SHP77 treated with DMSO at 0.1 percent for 48 hours (cell line): ENCODE results near the gene MUC6.
A peak's percentile ranks its signal among the peaks of the same experiment; 100 is the strongest.

Experiments used
- DNase-seq: peaks from one replicate; lab custom pipeline; 2025; lab: John Stamatoyannopoulos, UW

MUC6 gene

DNA sequence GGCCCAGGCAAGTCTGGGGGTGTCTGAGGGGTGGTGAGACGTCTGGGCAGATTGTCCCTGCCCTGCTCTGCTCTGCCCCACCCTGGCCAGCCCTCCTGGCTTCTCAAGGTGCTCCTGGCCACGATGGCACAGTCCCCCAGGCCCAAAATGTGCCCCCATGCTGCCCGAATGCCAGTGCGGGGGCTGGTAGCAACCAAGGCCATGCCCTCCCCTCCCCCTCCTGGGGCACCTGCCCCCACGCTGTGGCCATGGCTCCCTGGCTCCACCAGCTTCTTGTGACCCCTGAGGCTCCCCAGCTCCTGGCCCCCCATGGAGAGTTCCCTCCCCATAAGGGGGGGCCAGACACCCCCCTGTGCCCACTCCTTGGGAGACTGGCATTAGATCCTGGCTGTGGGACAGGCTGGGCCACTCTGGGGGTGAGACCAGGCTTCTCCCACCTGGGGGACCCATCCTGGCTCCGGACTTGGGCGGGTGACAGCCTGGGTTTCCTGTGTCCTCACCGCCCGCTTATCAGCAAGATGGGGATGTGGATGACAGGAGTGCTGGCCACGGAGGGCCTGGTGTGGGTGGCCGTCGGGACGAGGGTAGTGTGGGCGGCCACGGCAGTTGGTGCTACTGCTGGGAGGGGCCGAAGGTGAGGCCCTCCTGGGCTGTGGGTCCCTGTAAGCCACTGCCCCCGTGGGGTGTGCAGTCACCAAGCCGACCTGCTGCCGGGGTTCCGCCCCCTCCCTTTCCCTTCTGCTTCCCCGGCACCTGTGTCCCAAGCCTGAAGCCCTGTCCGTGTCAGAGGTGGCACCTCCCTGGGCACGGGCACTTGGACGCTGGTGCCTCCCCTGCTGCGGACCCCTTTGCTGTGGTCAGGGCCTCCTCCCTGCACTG is 15.9 kb upstream of the MUC6 start:
- DNase-seq, result no peak

- DNase-seq, result no peak
These were observed 15.0 kb upstream of the MUC6 start for GRCh38 chr11:1051356-1052132.

DNA sequence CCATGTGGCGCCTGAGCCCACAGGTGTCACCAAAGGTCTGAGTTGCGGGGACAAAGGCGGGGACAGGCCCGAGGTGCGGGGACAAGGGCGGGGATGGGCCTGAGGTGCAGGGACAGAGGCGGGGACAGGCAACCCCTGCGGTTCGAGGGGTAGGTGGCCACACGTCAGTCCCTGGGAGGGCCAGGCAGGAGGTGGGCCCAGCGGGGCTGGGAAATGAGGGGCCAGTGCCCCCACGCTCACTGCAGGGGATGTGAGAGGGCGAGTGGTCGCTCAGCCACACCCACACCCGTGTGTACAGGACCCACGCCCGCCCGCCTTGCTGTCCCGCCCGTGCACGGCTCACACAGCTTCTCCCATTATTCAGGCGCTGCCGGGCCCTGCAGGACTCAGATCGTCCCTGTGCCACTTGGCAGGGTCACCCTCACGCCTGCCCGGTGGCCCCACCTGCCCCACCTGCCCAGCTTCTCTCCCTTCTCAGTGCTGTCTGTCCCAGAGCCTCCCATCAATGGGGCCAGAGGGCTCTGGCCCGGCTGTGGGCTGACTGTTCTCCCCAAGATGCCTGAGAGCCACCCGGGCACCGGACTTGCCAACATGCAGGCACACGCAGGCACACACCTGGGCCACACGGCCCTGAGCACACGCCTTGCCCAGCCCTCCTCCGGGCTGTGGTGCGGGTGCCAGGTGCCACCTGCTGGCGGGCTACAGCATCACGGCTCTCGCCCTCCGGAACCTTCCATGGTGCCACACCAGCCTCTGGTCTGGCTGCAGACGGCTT is 14.2 kb upstream of the MUC6 start:
- DNase-seq, result no peak

DNA sequence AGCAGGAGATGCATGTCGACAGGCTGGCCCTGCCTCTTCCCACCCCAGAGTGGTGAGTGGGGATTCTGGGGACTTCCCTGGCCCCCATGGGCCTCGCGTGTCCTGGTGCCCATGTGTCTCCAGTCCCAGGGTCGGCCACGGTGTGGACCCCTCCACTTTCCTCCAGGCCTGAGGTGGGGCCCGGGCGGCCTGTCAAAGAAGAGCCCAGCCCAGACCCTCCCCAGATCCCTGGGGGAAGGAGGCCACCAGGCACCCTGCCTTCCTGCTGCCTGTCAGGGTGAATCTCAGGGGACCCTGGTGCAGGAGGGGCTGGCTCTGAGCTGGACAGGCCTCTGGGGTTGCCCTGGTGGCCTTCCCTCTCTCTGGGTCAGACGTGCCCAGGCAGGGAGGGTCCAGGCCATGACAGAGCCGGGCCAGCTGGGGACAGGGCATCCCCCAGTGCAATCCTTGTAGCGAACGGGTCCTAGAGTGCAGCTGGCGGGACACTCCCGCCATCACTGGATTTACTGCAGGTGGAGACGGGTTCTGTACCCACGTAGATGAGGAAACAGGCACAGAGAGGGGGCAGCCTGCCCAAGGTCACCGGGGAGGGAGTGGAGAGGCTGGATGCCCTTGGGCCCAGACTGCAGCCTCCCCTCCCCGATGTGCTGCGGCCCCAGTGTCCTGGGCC is 13.5 kb upstream of the MUC6 start:
- DNase-seq, result no peak

GRCh38 chr11:1049431-1049891 is 12.9 kb upstream of the MUC6 start:
- peak; percentile 2 for DNase-seq

DNA sequence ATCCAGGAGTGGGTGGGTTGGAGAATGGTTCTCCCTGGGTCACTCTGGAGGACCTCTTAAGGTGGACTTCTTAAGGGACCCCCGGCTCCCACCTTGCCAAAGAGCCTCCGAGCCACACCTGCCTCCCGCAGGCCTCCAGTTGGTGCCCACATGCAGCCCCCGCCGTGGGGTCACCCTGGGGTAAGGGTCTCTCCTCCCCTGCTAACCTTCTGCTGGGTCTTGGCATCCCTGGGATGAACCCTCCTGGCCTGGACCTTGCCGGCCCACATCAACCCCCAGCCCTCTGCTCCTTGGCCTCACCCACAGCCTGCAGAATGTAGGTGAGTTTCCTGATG is 12.5 kb upstream of the MUC6 start:
- no peak for DNase-seq

DNA sequence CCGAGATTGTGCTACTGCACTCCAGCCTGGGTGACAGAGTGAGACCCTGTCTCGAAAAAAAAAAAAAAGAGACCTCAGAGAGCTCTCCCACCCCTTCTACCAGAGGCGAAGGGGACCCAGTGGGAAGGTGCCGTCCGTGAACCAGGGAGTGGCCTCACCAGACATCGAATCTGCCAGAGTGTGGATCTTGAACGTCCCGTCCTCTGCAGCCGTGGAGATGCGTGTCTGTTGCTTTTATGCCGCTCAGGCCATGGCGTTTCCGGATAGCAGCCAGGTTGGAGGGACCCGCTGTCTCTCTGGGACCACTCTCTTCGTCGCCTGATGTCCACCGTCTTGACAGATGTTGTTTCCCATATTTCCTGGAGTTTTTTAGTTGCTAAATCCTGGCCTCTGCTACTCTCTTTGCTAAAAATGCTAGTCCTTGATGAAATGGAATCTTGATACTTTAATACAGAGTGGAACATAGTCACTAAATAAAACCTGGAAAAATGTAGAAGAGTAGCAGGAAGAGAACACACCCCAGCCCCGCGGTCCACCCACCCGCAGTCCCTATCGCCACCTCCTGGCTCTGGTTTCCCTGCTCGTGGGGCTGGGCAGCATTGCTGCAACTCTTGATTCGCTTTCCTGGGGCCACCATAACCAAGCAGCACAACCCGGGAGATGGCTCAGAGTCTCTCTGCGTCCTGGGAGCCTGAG is 12.0 kb upstream of the MUC6 start:
- no peak for DNase-seq

DNA sequence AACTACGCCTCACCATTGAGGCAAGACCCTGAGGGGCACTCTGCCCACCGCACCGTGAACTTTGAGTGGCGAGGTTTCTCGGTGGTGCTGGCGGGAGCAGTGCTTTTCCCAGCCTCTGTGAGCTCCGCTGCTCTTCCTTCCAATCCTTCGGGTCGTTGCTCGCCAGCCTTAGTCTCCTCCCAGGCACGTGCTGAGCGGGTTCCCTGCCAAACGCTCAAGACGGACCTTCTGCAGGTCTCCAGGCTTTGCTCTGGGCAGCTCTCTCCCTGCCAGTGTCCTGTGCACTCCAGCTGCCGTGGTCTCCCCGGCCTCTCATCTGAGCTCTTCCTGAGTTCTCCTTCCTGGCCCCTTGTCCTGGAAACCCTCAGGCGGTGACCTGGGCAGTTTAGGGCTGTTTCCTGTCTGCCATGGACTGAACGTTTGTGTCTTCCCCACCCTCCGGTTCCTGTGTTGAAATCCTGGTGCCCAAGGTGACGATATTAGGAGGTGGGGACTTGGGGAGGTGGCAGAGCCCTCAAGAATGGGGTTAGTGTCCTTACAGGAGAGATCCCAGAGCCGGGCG is 11.2 kb upstream of the MUC6 start:
- no peak for DNase-seq

GRCh38 chr11:1044160-1044559 is 7.6 kb upstream of the MUC6 start:
- no peak for DNase-seq

DNA sequence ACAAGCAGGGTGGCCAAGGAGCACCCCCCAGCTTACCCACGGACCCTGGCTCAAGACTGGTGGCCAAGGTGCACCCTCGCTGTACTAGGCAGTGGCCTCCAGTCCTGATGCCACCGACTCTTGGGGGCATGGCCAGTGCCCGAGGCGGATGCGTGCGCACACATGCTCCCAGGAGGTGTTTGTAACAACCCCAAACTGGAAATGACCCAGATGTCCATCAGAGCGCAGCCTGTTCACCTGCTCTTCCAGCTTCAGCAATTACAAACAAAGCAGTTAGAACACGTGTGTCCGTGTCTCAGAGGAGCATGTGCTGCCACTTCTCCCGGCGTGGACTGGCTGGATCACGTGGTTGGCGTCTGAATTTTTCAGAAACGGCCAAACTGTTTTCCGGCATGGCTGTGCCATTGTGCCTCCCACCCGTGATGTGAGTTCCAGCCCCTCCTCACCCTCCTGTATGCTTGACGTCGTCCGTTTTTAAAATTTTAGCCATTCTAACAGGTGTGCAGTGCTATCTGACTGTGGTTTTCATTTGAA is 7.1 kb upstream of the MUC6 start:
- DNase-seq, result no peak

DNA sequence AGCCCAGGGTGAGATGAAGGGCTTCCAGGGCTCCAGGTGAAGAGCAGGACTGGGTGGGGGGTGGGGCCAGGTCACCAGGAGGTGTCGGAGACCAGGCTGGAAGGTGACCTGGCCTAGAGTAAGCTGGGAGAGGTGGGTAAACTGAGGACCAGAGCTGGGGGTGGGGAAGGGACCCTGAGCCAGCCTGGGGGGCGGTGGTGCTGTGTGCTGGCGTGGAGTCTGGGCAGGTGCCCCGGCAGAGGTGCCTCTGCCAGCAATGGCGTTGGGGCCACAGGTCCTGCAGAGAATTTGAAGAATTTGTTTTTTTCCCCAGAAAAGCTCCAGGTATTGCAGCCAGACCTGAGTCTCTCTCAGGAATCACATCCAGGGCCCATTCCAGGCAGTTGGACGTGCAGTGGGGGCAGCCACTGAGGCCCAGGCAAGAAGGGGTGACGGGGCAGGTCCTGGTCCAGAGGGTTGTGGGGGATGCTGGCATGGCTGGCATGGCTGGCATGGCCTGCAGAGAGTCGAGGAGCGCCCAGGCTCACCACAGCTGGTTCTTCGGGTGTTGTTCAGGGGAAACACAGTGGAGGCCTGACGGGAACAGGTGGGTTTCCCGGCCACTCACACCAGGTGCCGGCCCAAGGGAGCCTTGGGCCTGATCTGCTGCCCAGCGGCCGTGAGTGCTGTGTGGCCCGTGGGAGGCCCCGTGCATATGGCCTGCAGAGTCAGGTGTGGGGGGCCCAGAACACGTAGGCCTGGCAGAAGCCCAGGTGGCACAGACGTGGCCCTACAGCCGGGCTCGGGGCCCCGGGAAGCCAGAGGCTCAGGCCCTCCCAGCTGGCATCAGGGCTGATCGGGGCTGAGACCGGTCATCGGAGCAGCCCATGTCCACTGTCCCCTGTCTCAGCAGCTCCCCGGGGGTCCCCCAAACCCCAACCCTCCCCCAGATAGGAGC is 6.4 kb upstream of the MUC6 start:
- no peak for DNase-seq

- no peak for DNase-seq
These were observed 5.6 kb upstream of the MUC6 start for GRCh38 chr11:1041936-1042608.

DNA sequence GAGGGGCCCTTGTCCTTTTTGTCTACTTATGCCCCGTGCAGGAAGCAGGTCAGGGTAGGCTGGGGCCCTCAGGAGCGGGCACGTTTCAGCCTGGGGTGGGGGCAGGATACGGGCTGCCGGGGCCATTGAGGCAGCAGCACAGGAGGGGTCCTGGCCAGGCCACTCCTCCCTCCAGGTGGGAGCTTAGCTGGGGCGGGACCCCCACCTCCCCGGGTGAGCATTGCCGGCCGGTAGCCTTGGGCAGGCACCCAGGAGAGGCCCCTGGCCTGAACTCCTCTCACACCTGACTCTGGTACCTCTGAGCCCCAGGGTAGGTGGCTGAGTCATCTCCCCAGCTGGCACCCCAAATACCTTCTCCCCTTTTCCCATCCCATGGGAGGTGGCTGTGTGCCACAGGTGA is 5.0 kb upstream of the MUC6 start:
- DNase-seq, result no peak

DNA sequence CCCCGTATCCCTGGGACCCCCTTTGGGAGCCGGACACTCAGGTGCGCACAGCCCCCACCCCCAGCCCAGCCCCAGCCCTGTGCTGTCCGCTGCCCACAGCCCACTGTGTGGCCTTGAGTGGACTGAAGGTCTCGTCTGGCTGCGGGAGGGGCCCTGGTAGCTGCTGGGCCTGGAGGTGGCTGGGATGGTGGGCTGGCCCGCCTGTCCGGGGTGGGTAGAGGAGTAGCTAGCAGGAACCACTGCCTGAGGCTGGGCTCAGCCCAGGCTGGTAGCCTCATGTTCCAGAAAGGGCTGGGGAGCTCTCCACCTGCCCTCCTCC is 4.6 kb upstream of the MUC6 start:
- no peak for DNase-seq

GRCh38 chr11:1040428-1041148 is 4.1 kb upstream of the MUC6 start:
- no peak for DNase-seq

DNA sequence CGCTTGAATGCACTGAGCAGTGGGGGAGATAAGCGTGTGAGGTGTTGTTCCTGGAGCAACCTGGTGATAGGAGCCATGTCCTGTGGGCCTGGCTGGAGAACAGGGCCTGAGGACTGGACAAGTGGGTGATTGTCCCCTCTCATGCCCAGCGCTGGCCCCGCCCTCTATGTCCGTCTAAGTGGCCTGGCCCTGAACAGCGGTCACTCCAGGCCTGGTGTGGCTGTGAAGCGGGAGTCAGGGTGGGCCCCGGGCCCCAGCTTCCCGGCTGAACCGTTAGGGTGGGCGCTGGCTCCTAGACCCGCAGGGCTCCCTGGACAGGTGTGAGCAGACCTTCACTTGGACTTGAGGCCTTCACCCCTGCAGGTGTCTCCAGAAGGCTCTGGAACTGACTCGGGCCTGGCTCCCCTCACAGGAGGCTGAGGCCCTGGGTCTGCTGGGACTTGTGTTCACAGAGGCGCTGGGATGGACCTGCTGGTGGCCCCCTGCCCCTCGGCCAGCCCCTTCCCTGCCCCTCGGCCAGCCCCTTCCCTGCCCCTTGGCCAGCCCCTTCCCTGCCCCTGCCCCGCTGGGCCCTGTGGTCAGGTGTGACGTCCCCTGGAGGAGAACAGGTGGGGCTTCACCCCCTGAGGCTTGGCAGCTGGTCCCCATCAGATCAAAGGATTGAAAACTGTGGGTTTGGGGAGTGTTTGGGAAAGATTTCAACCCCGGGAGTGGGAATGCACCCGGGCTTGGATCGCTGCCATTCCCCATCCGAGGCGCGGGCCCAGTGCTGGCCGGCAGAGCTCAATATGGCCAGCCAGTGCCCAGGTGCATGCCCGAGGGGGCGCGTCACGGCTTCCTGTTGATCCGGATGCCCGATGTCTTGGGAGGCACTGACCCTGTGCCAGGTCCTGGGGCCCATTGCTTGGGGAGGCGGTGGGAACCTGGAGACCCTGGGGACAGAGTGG is 3.2 kb upstream of the MUC6 start:
- DNase-seq, result no peak

DNA sequence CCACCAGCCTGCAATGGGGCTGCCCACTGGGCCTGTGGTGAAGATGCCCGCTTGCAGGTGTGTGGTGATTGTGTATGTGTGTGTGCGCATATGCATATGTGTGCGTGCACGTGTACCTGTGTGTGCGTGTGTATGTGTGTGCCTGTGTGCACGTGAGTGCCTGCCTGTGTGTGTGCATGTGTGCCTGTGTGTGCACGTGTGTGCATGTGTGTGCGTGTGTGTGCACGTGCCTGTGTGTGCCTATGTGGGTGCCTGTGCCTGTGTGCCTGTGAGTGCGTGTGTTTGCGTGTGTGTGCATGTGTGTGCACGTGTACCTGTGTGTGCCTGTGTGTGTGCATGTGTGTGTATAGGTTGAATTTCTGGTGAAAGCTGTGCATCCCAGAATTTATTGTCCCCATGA is 2.4 kb upstream of the MUC6 start:
- DNase-seq, result no peak
